HepG2 (cell line): ENCODE data around the gene TSTD2. TPM values are rescaled to one million over a fixed set of nuclear protein-coding genes. Genes with fewer than 3 reads are reported as not detected.

Experiments
- ATAC-seq: fragments of 200-7000 bp; cut with Tn5 transposase; 3 replicates; pipeline ENCODE4 v1.9.1; 2020; ENCODE audit warnings: mild to moderate bottlenecking, moderate library complexity
- BruUV-seq: library from RNA; stranded (reverse); fragments of 400-500 nt; replicated peaks from 2 replicates; lab custom pipeline; 2021; lab: Mats Ljungman, UMichigan
- CTCF ChIA-PET: fragments of 300-600 bp; formaldehyde crosslinking; extraction: SDS; loops from one replicate; lab custom pipeline; 2021; ENCODE audit warnings: low total read pairs, inconsistent platforms, low intra/inter-chr PET ratio; lab: Yijun Ruan, JAX
- POLR2A ChIA-PET: fragments of 350-600 bp; sonication (Branson Sonifier 250); formaldehyde crosslinking; loops from one replicate; lab custom pipeline; 2020; ENCODE audit warnings: antibody characterized with exemption, inconsistent platforms; lab: Yijun Ruan, JAX
- DNase-seq: peaks from one replicate; pipeline ENCODE4 v3.0.0-alpha.2; 2015; ENCODE audit warnings: low spot score
- FAIRE-seq: peaks from 3 replicates; lab custom pipeline; 2011; peaks lifted over from hg19 to GRCh38; lab: Jason Lieb, UNC
- H2AFZ ChIP-seq: one replicate; pipeline ENCODE4 v1.6.1; 2011; ENCODE audit warnings: low read length, inconsistent platforms
- H3K27ac ChIP-seq: fragments of 300-600 bp; 3 replicates; pipeline ENCODE4 v1.8.0; 2011; ENCODE audit warnings: mixed run types, mild to moderate bottlenecking, mixed read lengths, low read length, inconsistent platforms; ENCODE audit not compliant: insufficient read depth; ENCODE audit errors: extremely low read length
- H3K27me3 ChIP-seq, 2 experiments: fragments of 200-600 bp in 1 of 2; 2 replicates in 1 of 2; 3 replicates in 1 of 2; pipeline versions ENCODE4 v1.6.0 to v1.8.0; 2011; ENCODE audit warnings: low read length in 2 of 2, mild to moderate bottlenecking in 2 of 2, moderate library complexity in 2 of 2, inconsistent platforms in 1 of 2; ENCODE audit not compliant: insufficient read depth in 2 of 2, control insufficient read depth in 1 of 2
- H3K36me3 ChIP-seq, 2 experiments: fragments of 200-600 bp in 1 of 2; replicated peaks in 1 of 2; 2 replicates in 1 of 2; 3 replicates in 1 of 2; pipeline versions ENCODE4 v1.5.1 to v1.8.0; 2011; ENCODE audit warnings: low read length in 2 of 2, inconsistent platforms in 1 of 2; ENCODE audit not compliant: insufficient read depth in 2 of 2, control insufficient read depth in 1 of 2
- H3K4me1 ChIP-seq: 2 replicates; pipeline ENCODE4 v1.5.1; 2012; ENCODE audit warnings: low read length, inconsistent platforms; ENCODE audit not compliant: insufficient read depth
- H3K4me2 ChIP-seq: 2 replicates; pipeline ENCODE4 v1.6.0; 2011; ENCODE audit warnings: low read depth, low read length, inconsistent platforms
- H3K4me3 ChIP-seq, 3 experiments: fragments of 200-600 bp in 1 of 3; sonication (generic), shearing (Covaris generic) in 1 of 3; replicated peaks in 1 of 3; 2 replicates each; pipeline ENCODE4 v1.5.1; 2011 to 2016; ENCODE audit warnings: low read length in 3 of 3, inconsistent platforms in 2 of 3, low read depth in 2 of 3, mild to moderate bottlenecking in 2 of 3, control low read depth in 1 of 3, mixed read lengths in 1 of 3; ENCODE audit not compliant: insufficient read depth in 1 of 3
- H3K79me2 ChIP-seq: one replicate; pipeline ENCODE4 v1.6.1; 2011; ENCODE audit warnings: low read length, inconsistent platforms; ENCODE audit not compliant: insufficient read depth
- H3K9ac ChIP-seq: 2 replicates; pipeline ENCODE4 v1.6.0; 2011; ENCODE audit warnings: mild to moderate bottlenecking, low read depth, low read length, inconsistent platforms; ENCODE audit not compliant: insufficient read depth
- H3K9me3 ChIP-seq: 2 replicates; pipeline ENCODE4 v1.5.1; 2012; ENCODE audit warnings: mild to moderate bottlenecking, low read length
- H4K20me1 ChIP-seq: 2 replicates; pipeline ENCODE4 v1.6.0; 2011; ENCODE audit warnings: inconsistent platforms, mild to moderate bottlenecking, low read length, moderate library complexity; ENCODE audit not compliant: insufficient read depth
- BCL6 ChIP-seq: IDR thresholded peaks from 2 replicates; pipeline ENCODE4 v1.6.1; 2016; ENCODE audit warnings: missing genetic modification reagents, missing compliant biosample characterization
- FOXO1 ChIP-seq: sonication (generic); formaldehyde crosslinking; IDR thresholded peaks from 2 replicates; pipeline ENCODE4 v1.4.0; 2020; ENCODE audit warnings: missing genetic modification reagents
- HOXA9 ChIP-seq: sonication (generic); formaldehyde crosslinking; IDR thresholded peaks from 2 replicates; pipeline ENCODE4 v1.8.1; 2022; ENCODE audit warnings: missing genetic modification reagents, mild to moderate bottlenecking, moderate library complexity, borderline replicate concordance
- POLR2AphosphoS5 ChIP-seq: IDR thresholded peaks from 2 replicates; pipeline ENCODE4 v1.6.1; 2012; ENCODE audit warnings: low read depth, low read length
- REXO4 ChIP-seq: sonication (generic); formaldehyde crosslinking; IDR thresholded peaks from 2 replicates; pipeline ENCODE4 v1.8.0; 2022; ENCODE audit warnings: missing genetic modification reagents, mild to moderate bottlenecking, borderline replicate concordance
- SALL1 ChIP-seq: sonication (generic); formaldehyde crosslinking; IDR thresholded peaks from 2 replicates; pipeline ENCODE4 v1.8.0; 2022; ENCODE audit warnings: mild to moderate bottlenecking, missing genetic modification reagents
- TAF1 ChIP-seq: sonication (generic); formaldehyde crosslinking; IDR thresholded peaks from 2 replicates; pipeline ENCODE4 v1.4.0; 2020; ENCODE audit warnings: missing genetic modification reagents
- ZBTB40 ChIP-seq, 2 experiments: fragments of 450-650 bp in 1 of 2; sonication (generic) in 1 of 2; formaldehyde crosslinking in 1 of 2; IDR thresholded peaks; 2 replicates each; pipeline versions ENCODE4 v1.6.1 to v1.8.0; 2016 to 2022; ENCODE audit warnings: antibody characterized with exemption in 1 of 2, mild to moderate bottlenecking in 1 of 2, missing genetic modification reagents in 1 of 2
- ZFP36L1 ChIP-seq: sonication (generic); formaldehyde crosslinking; IDR thresholded peaks from 2 replicates; pipeline ENCODE4 v1.8.0; 2022; ENCODE audit warnings: mild to moderate bottlenecking, missing genetic modification reagents, moderate library complexity
- ZNF737 ChIP-seq: sonication (generic); formaldehyde crosslinking; IDR thresholded peaks from 2 replicates; pipeline ENCODE4 v1.5.0; 2020; ENCODE audit warnings: missing genetic modification reagents, mild to moderate bottlenecking, borderline replicate concordance
- ZNF768 ChIP-seq: sonication (generic); formaldehyde crosslinking; IDR thresholded peaks from 2 replicates; pipeline ENCODE4 v1.4.0; 2020; ENCODE audit warnings: missing genetic modification reagents
- ZNF790 ChIP-seq: sonication (generic); formaldehyde crosslinking; IDR thresholded peaks from 2 replicates; pipeline ENCODE4 v1.8.0; 2022; ENCODE audit warnings: missing genetic modification reagents, mild to moderate bottlenecking, borderline replicate concordance
- WGBS: methylation state at CpG from one replicate; pipeline ENCODE4 v1.1.6; 2017; ENCODE audit warnings: low lambda C conversion rate; 5-methylcytosine and 5-hydroxymethylcytosine counted together
- in situ Hi-C: cut with HindIII; loops from 2 replicates; pipeline ENCODE4 v1.10.0; 2017; ENCODE audit warnings: low pct_unique_long_range_greater_than_20kb; ENCODE audit not compliant: extremely low pct_ligation_motif_present
- intact Hi-C: fragments of 100-400 bp; cut with micrococcal nuclease; formaldehyde crosslinking; loops from one replicate; pipeline ENCODE4 v1.10.0; 2022; ENCODE audit not compliant: unreplicated experiment
- polyA plus RNA-seq, 8 experiments: library from polyadenylated mRNA; depleted of rRNA in 3 of 8; stranded (reverse) in 7 of 8; unstranded in 1 of 8; fragments of >200 nt; fragmentation: Illumina TruSeq in 4 of 8; extraction: Trizol in 4 of 8; gene quantifications; 2 replicates each; pipeline versions ENCODE4 v1.2.1 to v1.2.3, GENCODE V29; 2011 to 2016; ENCODE audit warnings: low read depth in 4 of 8, missing spikeins in 1 of 8, mixed read lengths in 1 of 8; ENCODE audit not compliant: insufficient read depth in 1 of 8
- total RNA-seq, 5 experiments: library from RNA; depleted of rRNA; stranded (reverse); fragments of >200 nt; fragmentation: Illumina TruSeq; extraction: Trizol; gene quantifications; 2 replicates each; pipeline ENCODE4 v1.2.3, GENCODE V29; 2016; ENCODE audit warnings: low read depth in 1 of 5
- TF ChIP-seq, protein P1 (sequence below): IDR thresholded peaks from 2 replicates; pipeline ENCODE4 v1.6.1; 2016; ENCODE audit warnings: missing biosample characterization, missing genetic modification reagents, low read depth
- TF ChIP-seq, protein P2 (sequence below): sonication (generic); formaldehyde crosslinking; IDR thresholded peaks from 2 replicates; pipeline ENCODE4 v1.8.0; 2022; ENCODE audit warnings: missing genetic modification reagents, mild to moderate bottlenecking, borderline replicate concordance

TSTD2 gene
- total and polyA plus RNA-seq, 2 of the 13 experiments (the other 11 are each of a cell fraction or from before 2014, with no cell fraction given), result 16.0 to 23.1 TPM

GRCh38 chr9:97675655-97676054 is 42.5 kb upstream of the TSTD2 start:
- FAIRE-seq (no peak), DNase-seq (no peak), ATAC-seq (no peak)
- H3K4me1 ChIP-seq, result peaks cover 8% of the 10 kb centered on the region
- ChIA-PET POLR2A (interaction anchor here (1.0 kb wide), 1 partner anchor 22 kb away, joined by 4 read pairs; the partner anchor contains the start of gene XPA), CTCF (no interaction called here)
- no peaks in the 10 kb centered on the region for H3K27me3 ChIP-seq
- in situ Hi-C loops (no loop called here), intact Hi-C loops (no loop called here)
- H3K79me2 ChIP-seq, result no peaks in the 10 kb centered on the region
- H4K20me1 ChIP-seq, result no peaks in the 10 kb centered on the region
- 88% methylated on average over 3 of the region's 3 CpGs for WGBS
- no peak overlapping the region for H3K4me2 ChIP-seq
- no peak overlapping the region for H3K4me3 ChIP-seq
- H2AFZ ChIP-seq, result no peak overlapping the region
- peaks cover 15 to 66% of the 10 kb centered on the region in 2 experiments for H3K36me3 ChIP-seq
- no peak overlapping the region for H3K9ac ChIP-seq
- no peaks in the 10 kb centered on the region for H3K9me3 ChIP-seq
- no TSS peak for BruUV-seq
- H3K27ac ChIP-seq, result no peak overlapping the region
- TF ChIP-seq HOXA9 (no peak), ZBTB40 (IDR thresholded peaks at IDR 0.05) (no peak), ZBTB40 (CRISPR knock-in tag; IDR thresholded peaks at IDR 0.05) (no peak), SALL1 (CRISPR knock-in tag) (no peak), ZNF768 (CRISPR knock-in tag) (no peak), FOXO1 (CRISPR knock-in tag) (no peak), REXO4 (no peak), ZNF737 (CRISPR knock-in tag) (no peak), TAF1 (CRISPR knock-in tag) (no peak), BCL6 (CRISPR knock-in tag) (no peak), ZFP36L1 (no peak), ZNF790 (CRISPR knock-in tag) (no peak), POLR2AphosphoS5 (no peak)
- TF ChIP-seq, protein P1, sequence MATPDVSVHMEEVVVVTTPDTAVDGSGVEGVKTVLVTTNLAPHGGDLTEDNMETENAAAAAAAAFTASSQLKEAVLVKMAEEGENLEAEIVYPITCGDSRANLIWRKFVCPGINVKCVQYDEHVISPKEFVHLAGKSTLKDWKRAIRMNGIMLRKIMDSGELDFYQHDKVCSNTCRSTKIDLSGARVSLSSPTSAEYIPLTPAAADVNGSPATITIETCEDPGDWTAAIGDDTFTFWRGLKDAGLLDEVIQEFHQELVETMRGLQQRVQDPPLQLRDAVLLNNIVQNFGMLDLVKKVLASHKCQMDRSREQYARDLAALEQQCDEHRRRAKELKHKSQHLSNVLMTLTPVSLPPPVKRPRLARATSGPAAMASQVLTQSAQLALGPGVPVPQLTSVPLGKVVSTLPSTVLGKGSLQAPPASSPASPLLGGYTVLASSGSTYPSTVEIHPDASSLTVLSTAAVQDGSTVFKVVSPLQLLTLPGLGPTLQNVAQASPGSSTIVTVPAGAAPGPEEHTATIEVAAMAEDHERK (CRISPR knock-in tag), result no peak
- TF ChIP-seq, protein P2, sequence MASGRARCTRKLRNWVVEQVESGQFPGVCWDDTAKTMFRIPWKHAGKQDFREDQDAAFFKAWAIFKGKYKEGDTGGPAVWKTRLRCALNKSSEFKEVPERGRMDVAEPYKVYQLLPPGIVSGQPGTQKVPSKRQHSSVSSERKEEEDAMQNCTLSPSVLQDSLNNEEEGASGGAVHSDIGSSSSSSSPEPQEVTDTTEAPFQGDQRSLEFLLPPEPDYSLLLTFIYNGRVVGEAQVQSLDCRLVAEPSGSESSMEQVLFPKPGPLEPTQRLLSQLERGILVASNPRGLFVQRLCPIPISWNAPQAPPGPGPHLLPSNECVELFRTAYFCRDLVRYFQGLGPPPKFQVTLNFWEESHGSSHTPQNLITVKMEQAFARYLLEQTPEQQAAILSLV (CRISPR knock-in tag), result no peak
